ENCODE measurements around the gene STKLD1.

The STKLD1 gene

GRCh38 chr9:133356391-133357091 is 19.6 kb upstream of the STKLD1 start, which contains the start of the genes SURF1 and SURF2:
Gene SURF1, minus strand, starts transcription at chr9:133356487. Its CDS starts 34 bp downstream, at chr9:133356453.
Gene SURF2, plus strand, starts transcription at chr9:133356550. Its CDS starts 43 bp downstream, at chr9:133356593.
- TF ChIP-seq CTCF (IDR thresholded peaks at IDR 0.05; ENCODE audit: low read depth, low read length, missing control alignments), result peak; percentile 10
- peaks cover 35% of the 10 kb centered on the region for H3K36me3 ChIP-seq (replicated peaks)
- in situ Hi-C loops (cut with HindIII; ENCODE audit: low pct_ligation_motif_present, low sequenced_read_pairs), result no loop called here

GRCh38 chr9:133357656-133358055 is 18.5 kb upstream of the STKLD1 start:
- H3K4me3 ChIP-seq (ENCODE audit: low read depth, low read length), result peak overlapping the region; percentile 3
- H3K27ac ChIP-seq, result no peak overlapping the region

More at GRCh38 chr9:133356391-133357091, 19.6 kb upstream of the STKLD1 start, which contains the start of the genes SURF1 and SURF2:
- Histone ChIP-seq H3K4me3 (ENCODE audit: low read depth, low read length) (peak within 1 kb of the TSS; percentile 70), H3K27me3 (replicated peaks) (no peaks in the 10 kb centered on the region), H3K27ac (peak within 1 kb of the TSS; percentile 38)
- peak; percentile 72 for DNase-seq

GRCh38 chr9:133359399-133360175 is 16.6 kb upstream of the STKLD1 start:
- TF ChIP-seq CTCF (IDR thresholded peaks at IDR 0.05; ENCODE audit: low read depth, low read length, missing control alignments), result peak; percentile 45
- Histone ChIP-seq H3K36me3 (replicated peaks) (peaks cover 41% of the 10 kb centered on the region), H3K4me3 (ENCODE audit: low read depth, low read length) (no peak overlapping the region), H3K27ac (no peak overlapping the region), H3K27me3 (replicated peaks) (no peaks in the 10 kb centered on the region)
- DNase-seq, result no peak
- in situ Hi-C loops (cut with HindIII; ENCODE audit: low pct_ligation_motif_present, low sequenced_read_pairs), result no loop called here

More at GRCh38 chr9:133357656-133358055, 18.5 kb upstream of the STKLD1 start:
- no peak for DNase-seq
- in situ Hi-C loops (cut with HindIII; ENCODE audit: low pct_ligation_motif_present, low sequenced_read_pairs), result no loop called here
- Histone ChIP-seq H3K27me3 (replicated peaks) (no peaks in the 10 kb centered on the region), H3K36me3 (replicated peaks) (peaks cover 33% of the 10 kb centered on the region)
- TF ChIP-seq CTCF (IDR thresholded peaks at IDR 0.05; ENCODE audit: low read depth, low read length, missing control alignments), result no peak

GRCh38 chr9:133360400-133361393 is 15.5 kb upstream of the STKLD1 start:
- no peak for TF ChIP-seq CTCF (IDR thresholded peaks at IDR 0.05; ENCODE audit: low read depth, low read length, missing control alignments)
- in situ Hi-C loops (cut with HindIII; ENCODE audit: low pct_ligation_motif_present, low sequenced_read_pairs), result no loop called here
- no peak for DNase-seq
- Histone ChIP-seq H3K27ac (no peak overlapping the region), H3K36me3 (replicated peaks) (peaks cover 51% of the 10 kb centered on the region), H3K27me3 (replicated peaks) (no peaks in the 10 kb centered on the region), H3K4me3 (ENCODE audit: low read depth, low read length) (no peak overlapping the region)

GRCh38 chr9:133361507-133362092 is 14.6 kb upstream of the STKLD1 start:
- no peak for TF ChIP-seq CTCF (IDR thresholded peaks at IDR 0.05; ENCODE audit: low read depth, low read length, missing control alignments)
- H3K27me3 ChIP-seq (replicated peaks), result no peaks in the 10 kb centered on the region
- in situ Hi-C loops (cut with HindIII; ENCODE audit: low pct_ligation_motif_present, low sequenced_read_pairs), result no loop called here
- no peak overlapping the region for H3K4me3 ChIP-seq (ENCODE audit: low read depth, low read length)
- no peak for DNase-seq
- H3K27ac ChIP-seq, result no peak overlapping the region
- H3K36me3 ChIP-seq (replicated peaks), result peaks cover 60% of the 10 kb centered on the region

Measured in brain microvascular endothelial cell (primary cell).